Panc1 (cell line): Measurements from ENCODE around the gene PPP1CA. TPM values are rescaled to one million over a fixed set of nuclear protein-coding genes. Genes with fewer than 3 reads are reported as not detected.

Experiments
- ATAC-seq: fragments of 200-7000 bp; cut with Tn5 transposase; 2 replicates; pipeline ENCODE4 v1.9.1; 2020; ENCODE audit warnings: mild to moderate bottlenecking, moderate library complexity
- BruUV-seq: library from RNA; stranded (reverse); fragments of 400-500 nt; replicated peaks from 2 replicates; lab custom pipeline; 2021; lab: Mats Ljungman, UMichigan
- CTCF ChIA-PET: fragments of 300-600 bp; sonication (Branson Sonifier 250); formaldehyde crosslinking; loops from one replicate; lab custom pipeline; 2022; ENCODE audit warnings: antibody characterized with exemption; lab: Charles Lee
- POLR2A ChIA-PET: fragments of 300-600 bp; sonication (Branson Sonifier 250); formaldehyde crosslinking; loops from one replicate; lab custom pipeline; 2022; ENCODE audit warnings: antibody characterized with exemption; lab: Charles Lee
- DNase-seq: peaks from one replicate; pipeline ENCODE4 v3.0.0-alpha.2; 2010; ENCODE audit warnings: low read depth, low spot score
- H3K27ac ChIP-seq: 2 replicates; pipeline ENCODE4 v1.5.1; 2011; ENCODE audit warnings: mild to moderate bottlenecking, low read length, inconsistent platforms
- H3K27me3 ChIP-seq: fragments of 200-500 bp; sonication (Bioruptor generic); 2 replicates; pipeline ENCODE4 v1.6.0; 2014; ENCODE audit warnings: low read length, inconsistent platforms; ENCODE audit not compliant: control insufficient read depth, insufficient read depth
- H3K36me3 ChIP-seq: fragments of 200-500 bp; sonication (Bioruptor generic); 2 replicates; pipeline ENCODE4 v1.5.1; 2014; ENCODE audit warnings: inconsistent platforms, mild to moderate bottlenecking, low read length, moderate library complexity; ENCODE audit not compliant: control insufficient read depth, insufficient read depth
- H3K4me1 ChIP-seq: 2 replicates; pipeline ENCODE4 v1.5.1; 2011; ENCODE audit warnings: inconsistent platforms, mild to moderate bottlenecking, low read length, moderate library complexity; ENCODE audit not compliant: control insufficient read depth, insufficient read depth
- H3K4me3 ChIP-seq, 2 experiments: 2 replicates each; pipeline ENCODE4 v1.5.1; 2011 to 2012; ENCODE audit warnings: low read depth in 2 of 2, low read length in 2 of 2, mild to moderate bottlenecking in 2 of 2, inconsistent platforms in 1 of 2, moderate library complexity in 1 of 2
- H3K9me3 ChIP-seq: fragments of 200-500 bp; sonication (Bioruptor generic); 2 replicates; pipeline ENCODE4 v1.5.1; 2014; ENCODE audit warnings: low read depth, mild to moderate bottlenecking, inconsistent platforms, low read length, moderate library complexity; ENCODE audit not compliant: control insufficient read depth, insufficient read depth
- CTCF ChIP-seq: fragments of 450-650 bp; IDR thresholded peaks from 2 replicates; pipeline ENCODE4 v1.5.1; 2017; ENCODE audit warnings: mild to moderate bottlenecking
- POLR2AphosphoS5 ChIP-seq: IDR thresholded peaks from 2 replicates; pipeline ENCODE4 v1.6.1; 2012; ENCODE audit warnings: mild to moderate bottlenecking, low read depth, low read length, moderate library complexity
- REST ChIP-seq, 2 experiments: IDR thresholded peaks; 2 replicates each; pipeline ENCODE4 v1.6.1; 2011 to 2012; ENCODE audit warnings: low read depth in 2 of 2, control low read depth in 1 of 2, low read length in 1 of 2, mild to moderate bottlenecking in 1 of 2, moderate library complexity in 1 of 2; ENCODE audit not compliant: insufficient read depth in 1 of 2
- SIN3A ChIP-seq: IDR thresholded peaks from 2 replicates; pipeline ENCODE4 v1.6.1; 2012; ENCODE audit warnings: low read depth, mild to moderate bottlenecking, low read length, moderate library complexity, borderline replicate concordance; ENCODE audit not compliant: insufficient read depth
- TCF7L2 ChIP-seq: IDR thresholded peaks from 2 replicates; pipeline ENCODE4 v1.6.1; 2011; ENCODE audit warnings: mild to moderate bottlenecking, low read depth, low read length, inconsistent platforms
- in situ Hi-C: cut with HindIII; loops from 2 replicates; pipeline ENCODE4 v1.10.0; 2016; ENCODE audit warnings: low sequenced_read_pairs, low pct_unique_long_range_greater_than_20kb
- intact Hi-C: fragments of 100-400 bp; cut with micrococcal nuclease; formaldehyde crosslinking; loops from one replicate; pipeline ENCODE4 v1.10.0; 2022; ENCODE audit not compliant: unreplicated experiment
- total RNA-seq: library from RNA; stranded (reverse); gene quantifications from one replicate; pipeline ENCODE4 v1.2.1, GENCODE V29; 2021; ENCODE audit not compliant: unreplicated experiment

PPP1CA gene
- total RNA-seq, 1 experiment from 2014 or later = 361 TPM

GRCh38 chr11:67435031-67435726 is 33.5 kb upstream of the PPP1CA start:
- in situ Hi-C loops = no loop called here
- no peak for TF ChIP-seq CTCF
- TF ChIP-seq SIN3A = no peak
- TF ChIP-seq POLR2AphosphoS5 = no peak
- no peak for TF ChIP-seq TCF7L2
- no peak for TF ChIP-seq REST (IDR thresholded peaks at IDR 0.05; ENCODE audit: insufficient read depth in 1 of 2, low read depth in 2 of 2, low read length in 1 of 2)
- Histone ChIP-seq H3K9me3 (no peaks in the 10 kb centered on the region), H3K4me1 (peaks cover 56% of the 10 kb centered on the region), H3K4me3 (no peak overlapping the region), H3K27me3 (no peaks in the 10 kb centered on the region), H3K36me3 (peaks cover 2% of the 10 kb centered on the region; the same call in 1 of the 2 replicates), H3K27ac (no peak overlapping the region; the same call in 1 of the 2 replicates)
- CTCF ChIA-PET = no interaction called here
- intact Hi-C loops = no loop called here
- ATAC-seq (no peak), DNase-seq (no peak)
- no TSS peak for BruUV-seq
- POLR2A ChIA-PET = no interaction called here

- no peak for DNase-seq
- Histone ChIP-seq H3K27ac (no peak overlapping the region), H3K4me3 (no peak overlapping the region), H3K36me3 (no peaks in the 10 kb centered on the region), H3K9me3 (no peaks in the 10 kb centered on the region), H3K27me3 (no peaks in the 10 kb centered on the region), H3K4me1 (peaks cover 50% of the 10 kb centered on the region)
- ChIA-PET POLR2A (no interaction called here), CTCF (no interaction called here)
- in situ Hi-C loops (no loop called here), intact Hi-C loops (no loop called here)
- no peak for ATAC-seq
- TF ChIP-seq CTCF (no peak), REST (IDR thresholded peaks at IDR 0.05; ENCODE audit: insufficient read depth in 1 of 2, low read depth in 2 of 2, low read length in 1 of 2) (no peak), POLR2AphosphoS5 (no peak), TCF7L2 (no peak), SIN3A (no peak)
- BruUV-seq = no TSS peak
These were observed 32.8 kb upstream of the PPP1CA start for GRCh38 chr11:67434395-67434881.
